ENCODE data around the gene ZSCAN5C. TPM values are rescaled to one million over a fixed set of nuclear protein-coding genes. Genes with fewer than 3 reads are reported as not detected.
"Not testable (repeated sequence)": the region's sequence is repeated elsewhere in the genome, so short reads cannot be mapped to it uniquely, and the experiment has no call there.

Gene ZSCAN5C
- total and polyA plus RNA-seq, 3 experiments from 2014 or later = not detected

DNA sequence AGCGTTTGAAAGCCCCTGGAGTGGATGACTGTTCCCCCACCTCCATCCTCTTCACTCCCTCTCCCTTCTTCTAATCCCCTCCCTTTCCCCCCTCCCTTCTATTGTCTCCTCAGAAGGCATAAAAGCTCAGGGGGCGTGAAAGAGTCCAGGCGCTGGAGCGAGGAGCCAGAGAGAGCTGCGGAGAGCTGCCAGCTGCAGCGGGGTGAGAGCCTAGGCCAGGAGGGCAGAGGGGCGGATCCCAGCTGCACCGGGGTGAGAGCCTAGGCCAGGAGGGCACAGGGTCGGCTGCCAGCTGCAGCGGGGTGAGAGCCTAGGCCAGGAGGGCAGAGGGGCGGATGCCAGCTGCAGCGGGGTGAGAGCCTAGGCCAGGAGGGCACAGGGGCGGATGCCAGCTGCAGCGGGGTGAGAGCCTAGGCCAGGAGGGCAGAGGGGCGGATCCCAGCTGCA lies 26.2 kb upstream of the ZSCAN5C start, which contains the start of gene GALP:
GALP (plus strand) TSS at position 148 of the 447 bp plus-strand sequence. CDS start 1,101 bp downstream, outside the sequence.
- H3K4me3 Mint-ChIP-seq; DNase-seq; H3K27me3 ChIP-seq (ENCODE audit: insufficient read depth, low read length, poor library complexity, severe bottlenecking); H3K36me3 ChIP-seq (ENCODE audit: insufficient read depth, low read length); H3K4me1 Mint-ChIP-seq; H3K9me3 Mint-ChIP-seq; H3K36me3 Mint-ChIP-seq; H3K27ac ChIP-seq (ENCODE audit: low read depth, low read length); POLR2A ChIA-PET; H3K4me3 ChIP-seq (ENCODE audit: low read length); CTCF ChIA-PET; H3K9me3 ChIP-seq (ENCODE audit: low read length); H3K4me1 ChIP-seq (ENCODE audit: insufficient read depth, low read length): not testable (repeated sequence)
- H3K27me3 Mint-ChIP-seq = peaks cover 6 to 12% of the 10 kb centered on the region in 2 donors
- H3K27ac Mint-ChIP-seq = peak within 1 kb of the TSS in 2 of 8 donors; percentile 69 to 87

DNA sequence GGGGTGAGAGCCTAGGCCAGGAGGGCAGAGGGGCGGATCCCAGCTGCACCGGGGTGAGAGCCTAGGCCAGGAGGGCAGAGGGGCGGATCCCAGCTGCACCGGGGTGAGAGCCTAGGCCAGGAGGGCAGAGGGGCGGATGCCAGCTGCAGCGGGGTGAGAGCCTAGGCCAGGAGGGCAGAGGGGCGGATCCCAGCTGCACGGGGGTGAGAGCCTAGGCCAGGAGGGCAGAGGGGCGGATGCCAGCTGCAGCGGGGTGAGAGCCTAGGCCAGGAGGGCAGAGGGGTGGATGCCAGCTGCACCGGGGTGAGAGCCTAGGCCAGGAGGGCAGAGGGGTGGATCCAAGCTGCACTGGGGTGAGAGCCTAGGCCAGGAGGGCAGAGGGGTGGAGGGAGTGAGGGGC lies 25.8 kb upstream of the ZSCAN5C start:
- H3K4me3 ChIP-seq (ENCODE audit: low read length); H3K9me3 ChIP-seq (ENCODE audit: low read length); H3K27ac ChIP-seq (ENCODE audit: low read depth, low read length); H3K36me3 Mint-ChIP-seq; H3K4me1 Mint-ChIP-seq; H3K36me3 ChIP-seq (ENCODE audit: insufficient read depth, low read length); H3K27ac Mint-ChIP-seq; H3K4me1 ChIP-seq (ENCODE audit: insufficient read depth, low read length); POLR2A ChIA-PET; H3K4me3 Mint-ChIP-seq; CTCF ChIA-PET; DNase-seq; H3K9me3 Mint-ChIP-seq; H3K27me3 ChIP-seq (ENCODE audit: insufficient read depth, low read length, poor library complexity, severe bottlenecking): not testable (repeated sequence)
- peaks cover 6 to 12% of the 10 kb centered on the region in 2 donors for H3K27me3 Mint-ChIP-seq

- no peaks in the 10 kb centered on the region for H3K27me3 ChIP-seq (ENCODE audit: insufficient read depth, low read length, poor library complexity, severe bottlenecking)
- POLR2A ChIA-PET = no interaction called here
- Mint-ChIP-seq H3K27me3 (peaks cover 6 to 10% of the 10 kb centered on the region in 2 donors), H3K4me3 (no peak overlapping the region), H3K4me1 (peaks cover 0 to 1% (median under 1%) of the 10 kb centered on the region in 3 donors), H3K27ac (no peak overlapping the region), H3K36me3 (no peaks in the 10 kb centered on the region), H3K9me3 (peaks cover 0 to 1% (median 0%) of the 10 kb centered on the region in 5 donors)
- no peak overlapping the region for H3K27ac ChIP-seq (ENCODE audit: low read depth, low read length)
- H3K36me3 ChIP-seq (ENCODE audit: insufficient read depth, low read length) = no peaks in the 10 kb centered on the region
- DNase-seq = no peak
- no peak overlapping the region for H3K4me3 ChIP-seq (ENCODE audit: low read length)
- CTCF ChIA-PET = no interaction called here
- H3K9me3 ChIP-seq (ENCODE audit: low read length) = no peaks in the 10 kb centered on the region
- no peaks in the 10 kb centered on the region for H3K4me1 ChIP-seq (ENCODE audit: insufficient read depth, low read length)
These were observed 25.2 kb upstream of the ZSCAN5C start for GRCh38 chr19:56176881-56177280.

DNA sequence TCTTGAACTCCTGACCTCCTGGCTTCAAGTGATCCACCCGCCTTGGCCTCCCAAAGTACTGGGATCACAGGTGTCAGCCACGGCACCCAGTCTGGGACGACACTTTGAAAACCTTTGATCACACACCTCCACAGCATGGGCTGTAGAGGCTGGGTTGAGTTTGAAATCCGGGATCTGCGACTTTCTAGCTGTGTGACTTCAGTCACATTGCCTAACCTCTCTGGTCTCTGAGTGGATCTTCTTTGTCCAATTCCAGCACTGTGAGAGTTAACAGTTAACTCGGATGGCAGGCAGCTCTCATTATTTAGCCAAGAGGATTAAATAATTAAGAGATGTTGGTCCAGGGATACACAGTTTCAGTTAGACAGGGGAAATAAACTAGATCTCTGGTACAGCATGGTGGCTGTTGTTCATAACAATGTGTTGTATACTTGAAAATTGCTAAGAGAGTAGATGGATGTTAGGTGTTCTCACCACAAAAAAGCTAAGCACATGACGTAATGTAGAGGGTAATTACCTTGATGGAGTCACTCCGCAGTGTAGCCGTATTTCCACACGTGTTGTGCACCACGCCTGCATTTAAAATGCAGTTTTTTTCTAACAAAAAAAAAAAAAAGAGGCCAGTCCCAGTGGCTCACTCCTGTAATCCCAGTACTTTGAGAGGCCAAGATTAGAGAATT lies 24.4 kb upstream of the ZSCAN5C start:
- no peaks in the 10 kb centered on the region for H3K4me1 ChIP-seq (ENCODE audit: insufficient read depth, low read length)
- ChIA-PET POLR2A (no interaction called here), CTCF (interaction anchor here (1.2 kb wide), 1 partner anchor 111 kb away, joined by 5 read pairs; no protein-coding TSS in a partner anchor)
- no peaks in the 10 kb centered on the region for H3K36me3 Mint-ChIP-seq
- H3K9me3 ChIP-seq (ENCODE audit: low read length) = no peaks in the 10 kb centered on the region
- H3K27ac ChIP-seq (ENCODE audit: low read depth, low read length) = no peak overlapping the region
- H3K4me3 Mint-ChIP-seq = no peak overlapping the region
- DNase-seq = no peak
- no peak overlapping the region for H3K27ac Mint-ChIP-seq
- no peaks in the 10 kb centered on the region for H3K27me3 ChIP-seq (ENCODE audit: insufficient read depth, low read length, poor library complexity, severe bottlenecking)
- peaks cover 6 to 9% of the 10 kb centered on the region in 2 donors for H3K27me3 Mint-ChIP-seq
- H3K4me1 Mint-ChIP-seq = no peaks in the 10 kb centered on the region
- H3K9me3 Mint-ChIP-seq = peaks cover 0 to 1% (median 0%) of the 10 kb centered on the region in 5 donors
- H3K4me3 ChIP-seq (ENCODE audit: low read length) = no peak overlapping the region
- H3K36me3 ChIP-seq (ENCODE audit: insufficient read depth, low read length) = no peaks in the 10 kb centered on the region

DNA sequence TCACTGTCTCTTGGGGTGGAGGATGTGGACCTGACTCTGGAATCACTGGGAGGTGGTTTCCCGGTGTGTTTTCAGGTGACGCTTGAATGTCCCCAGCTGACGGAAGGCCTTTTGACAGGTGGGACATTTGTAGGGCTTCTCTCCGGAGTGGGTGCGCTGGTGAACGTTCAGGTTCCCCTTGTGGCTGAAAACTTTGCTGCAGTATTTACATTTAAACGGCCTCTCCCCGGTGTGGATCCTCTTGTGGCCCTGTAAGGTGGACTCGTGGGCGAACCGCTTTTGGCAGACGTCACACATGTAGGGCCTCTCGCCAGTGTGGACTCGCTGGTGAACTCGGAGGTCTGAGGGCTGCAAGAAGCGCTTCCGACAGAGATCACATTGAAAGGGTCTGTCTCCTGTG lies 12.3 kb upstream of the ZSCAN5C start:
- H3K27me3 ChIP-seq (ENCODE audit: insufficient read depth, low read length, poor library complexity, severe bottlenecking) = no peaks in the 10 kb centered on the region
- POLR2A ChIA-PET = no interaction called here
- CTCF ChIA-PET = no interaction called here
- DNase-seq = no peak
- Mint-ChIP-seq H3K4me3 (no peak overlapping the region), H3K4me1 (peaks cover 0 to 6% (median 2%) of the 10 kb centered on the region in 3 donors), H3K9me3 (no peaks in the 10 kb centered on the region), H3K27ac (peak overlapping the region in 1 of 8 donors; percentile 90), H3K27me3 (peaks cover 12 to 39% of the 10 kb centered on the region in 2 donors), H3K36me3 (peaks cover 0 to 3% (median 0%) of the 10 kb centered on the region in 3 donors)
- H3K36me3 ChIP-seq (ENCODE audit: insufficient read depth, low read length) = no peaks in the 10 kb centered on the region
- H3K4me1 ChIP-seq (ENCODE audit: insufficient read depth, low read length) = no peaks in the 10 kb centered on the region
- no peak overlapping the region for H3K4me3 ChIP-seq (ENCODE audit: low read length)
- H3K27ac ChIP-seq (ENCODE audit: low read depth, low read length) = no peak overlapping the region
- H3K9me3 ChIP-seq (ENCODE audit: low read length) = no peaks in the 10 kb centered on the region

GRCh38 chr19:56191115-56191514 lies 11.0 kb upstream of the ZSCAN5C start:
- peaks cover 9 to 28% of the 10 kb centered on the region in 2 donors for H3K27me3 Mint-ChIP-seq
- no peak overlapping the region for H3K4me3 Mint-ChIP-seq
- H3K27me3 ChIP-seq (ENCODE audit: insufficient read depth, low read length, poor library complexity, severe bottlenecking) = no peaks in the 10 kb centered on the region
- H3K36me3 Mint-ChIP-seq = peaks cover 0 to 3% (median 0%) of the 10 kb centered on the region in 3 donors
- H3K4me1 Mint-ChIP-seq = no peaks in the 10 kb centered on the region
- H3K9me3 Mint-ChIP-seq = no peaks in the 10 kb centered on the region
- no peak for DNase-seq
- no peak overlapping the region for H3K4me3 ChIP-seq (ENCODE audit: low read length)
- H3K27ac ChIP-seq (ENCODE audit: low read depth, low read length) = no peak overlapping the region
- no peaks in the 10 kb centered on the region for H3K9me3 ChIP-seq (ENCODE audit: low read length)
- H3K4me1 ChIP-seq (ENCODE audit: insufficient read depth, low read length) = no peaks in the 10 kb centered on the region
- H3K36me3 ChIP-seq (ENCODE audit: insufficient read depth, low read length) = no peaks in the 10 kb centered on the region
- POLR2A ChIA-PET = no interaction called here
- H3K27ac Mint-ChIP-seq = no peak overlapping the region
- CTCF ChIA-PET = no interaction called here

- Histone ChIP-seq H3K27ac (ENCODE audit: low read depth, low read length) (no peak overlapping the region), H3K4me1 (ENCODE audit: insufficient read depth, low read length) (no peaks in the 10 kb centered on the region), H3K27me3 (ENCODE audit: insufficient read depth, low read length, poor library complexity, severe bottlenecking) (no peaks in the 10 kb centered on the region), H3K4me3 (ENCODE audit: low read length) (no peak overlapping the region), H3K9me3 (ENCODE audit: low read length) (no peaks in the 10 kb centered on the region), H3K36me3 (ENCODE audit: insufficient read depth, low read length) (no peaks in the 10 kb centered on the region)
- no peak for DNase-seq
- ChIA-PET POLR2A (no interaction called here), CTCF (no interaction called here)
- peaks cover 0 to 3% (median 0%) of the 10 kb centered on the region in 3 donors for H3K36me3 Mint-ChIP-seq
- H3K27me3 Mint-ChIP-seq = peaks cover 8 to 28% of the 10 kb centered on the region in 2 donors
- H3K9me3 Mint-ChIP-seq = no peaks in the 10 kb centered on the region
- H3K4me3 Mint-ChIP-seq = no peak overlapping the region
- peak overlapping the region in 1 of 8 donors; percentile 6 for H3K27ac Mint-ChIP-seq
- H3K4me1 Mint-ChIP-seq = no peaks in the 10 kb centered on the region
These were observed 10.4 kb upstream of the ZSCAN5C start for GRCh38 chr19:56191711-56192110.

DNA sequence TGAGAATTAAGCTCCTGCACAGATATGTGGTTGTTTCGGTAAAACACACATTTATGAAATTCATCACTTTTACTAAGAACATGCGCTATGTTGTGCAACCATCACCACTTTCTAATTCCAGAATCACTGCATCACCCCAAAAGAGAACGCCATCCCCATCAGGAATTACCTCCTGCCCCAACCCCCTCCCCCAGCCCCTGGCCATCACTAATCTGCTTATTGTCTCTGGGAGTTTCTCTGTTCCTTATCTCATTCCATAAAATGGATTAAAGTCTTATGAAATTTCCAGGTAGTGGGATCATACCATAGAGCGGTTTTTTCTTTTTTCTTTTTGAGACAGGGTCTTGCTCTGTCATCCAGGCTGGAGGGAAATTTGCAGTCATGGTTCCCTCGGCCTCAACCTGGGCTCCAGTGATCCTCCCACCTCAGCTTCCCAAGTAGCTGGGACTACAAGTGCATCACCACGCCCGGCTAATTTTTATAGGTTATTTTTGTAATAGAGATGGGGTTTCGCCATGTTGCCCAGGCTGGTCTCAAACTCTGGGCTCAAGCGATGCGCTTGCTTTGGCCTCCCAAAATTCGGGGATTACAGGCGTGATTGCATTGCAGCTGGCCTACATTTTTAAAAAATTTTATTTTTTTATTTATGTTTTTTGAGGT lies 8.0 kb upstream of the ZSCAN5C start:
- H3K4me3 Mint-ChIP-seq = no peak overlapping the region
- peaks cover 0 to 3% (median 0%) of the 10 kb centered on the region in 3 donors for H3K36me3 Mint-ChIP-seq
- H3K4me3 ChIP-seq (ENCODE audit: low read length) = no peak overlapping the region
- H3K27me3 ChIP-seq (ENCODE audit: insufficient read depth, low read length, poor library complexity, severe bottlenecking) = no peaks in the 10 kb centered on the region
- no peak overlapping the region for H3K27ac Mint-ChIP-seq
- no peaks in the 10 kb centered on the region for H3K36me3 ChIP-seq (ENCODE audit: insufficient read depth, low read length)
- no peaks in the 10 kb centered on the region for H3K9me3 Mint-ChIP-seq
- no peaks in the 10 kb centered on the region for H3K4me1 ChIP-seq (ENCODE audit: insufficient read depth, low read length)
- POLR2A ChIA-PET = no interaction called here
- H3K9me3 ChIP-seq (ENCODE audit: low read length) = no peaks in the 10 kb centered on the region
- H3K4me1 Mint-ChIP-seq = no peaks in the 10 kb centered on the region
- H3K27me3 Mint-ChIP-seq = peaks cover 16 to 24% of the 10 kb centered on the region in 2 donors
- no peak overlapping the region for H3K27ac ChIP-seq (ENCODE audit: low read depth, low read length)
- CTCF ChIA-PET = interaction anchor here (1.5 kb wide), 1 partner anchor 128 kb away, joined by 4 read pairs; no protein-coding TSS in a partner anchor
- no peak for DNase-seq

Measured in CD8-positive, alpha-beta memory T cell (primary cell).